GM12865 (cell line): Measurements from ENCODE around the gene MYOM3.

ENCODE experiments used
- DNase-seq: peaks from one replicate; pipeline ENCODE4 v3.0.0; 2010; ENCODE audit warnings: low read depth
- H3K4me3 ChIP-seq: 2 replicates; pipeline ENCODE4 v1.5.1; 2011; ENCODE audit warnings: mild to moderate bottlenecking, low read depth, low read length, control low read depth
- CTCF ChIP-seq: IDR thresholded peaks from 2 replicates; pipeline ENCODE4 v1.5.1; 2011; ENCODE audit warnings: low read length, control low read depth, low read depth, inconsistent platforms; ENCODE audit not compliant: insufficient read depth; ENCODE audit errors: missing control alignments

The MYOM3 gene

GRCh38 chr1:24121406-24121805 lies 9.5 kb upstream of the MYOM3 start:
- no peak for DNase-seq
- H3K4me3 ChIP-seq = no peak overlapping the region
- no peak for TF ChIP-seq CTCF

GRCh38 chr1:24120965-24121364 lies 9.0 kb upstream of the MYOM3 start:
- no peak overlapping the region for H3K4me3 ChIP-seq
- TF ChIP-seq CTCF = no peak
- DNase-seq = no peak

GRCh38 chr1:24119859-24120756 lies 8.2 kb upstream of the MYOM3 start:
- H3K4me3 ChIP-seq = no peak overlapping the region
- no peak for TF ChIP-seq CTCF
- DNase-seq = no peak

GRCh38 chr1:24119489-24119858 lies 7.5 kb upstream of the MYOM3 start:
- DNase-seq = no peak
- no peak overlapping the region for H3K4me3 ChIP-seq
- no peak for TF ChIP-seq CTCF

GRCh38 chr1:24118410-24119242 lies 6.7 kb upstream of the MYOM3 start:
- no peak for TF ChIP-seq CTCF
- DNase-seq = no peak

GRCh38 chr1:24117722-24118409 lies 5.9 kb upstream of the MYOM3 start:
- no peak for TF ChIP-seq CTCF
- DNase-seq = no peak

More at GRCh38 chr1:24118410-24119242, 6.7 kb upstream of the MYOM3 start:
- no peak overlapping the region for H3K4me3 ChIP-seq

More at GRCh38 chr1:24117722-24118409, 5.9 kb upstream of the MYOM3 start:
- no peak overlapping the region for H3K4me3 ChIP-seq
